Prostate gland (tissue), 2 donors: Measurements from ENCODE around the gene GPR84. TPM values are rescaled to one million over a fixed set of nuclear protein-coding genes. Genes with fewer than 3 reads are reported as not detected.

Experiments
- DNase-seq: peaks from one replicate; pipeline ENCODE4 v3.0.0-alpha.2; 2019; ENCODE audit warnings: low spot score
- H3K27ac ChIP-seq, 2 donors: fragments of 200-600 bp; sonication (generic); 2 replicates each; pipeline ENCODE4 v1.5.1; 2017 to 2019
- H3K27me3 ChIP-seq: fragments of 200-600 bp; sonication (generic); replicated peaks from 2 replicates; pipeline ENCODE4 v1.5.1; 2019; ENCODE audit not compliant: insufficient read depth
- H3K36me3 ChIP-seq, 2 donors: fragments of 200-600 bp; sonication (generic); 1 replicate in 1 of 2; 2 replicates in 1 of 2; pipeline versions ENCODE4 v1.5.1 to v1.8.1; 2017 to 2019
- H3K4me1 ChIP-seq: fragments of 200-600 bp; sonication (generic); replicated peaks from 2 replicates; pipeline ENCODE4 v1.5.1; 2019
- H3K4me3 ChIP-seq, 2 donors: fragments of 200-600 bp; sonication (generic); 2 replicates each; pipeline ENCODE4 v1.5.1; 2017 to 2019
- H3K9me3 ChIP-seq: fragments of 200-600 bp; sonication (generic); 2 replicates; pipeline ENCODE4 v1.5.1; 2017
- CTCF ChIP-seq, 4 experiments: fragments of 200-600 bp in 2 of 4; fragments of 450-650 bp in 2 of 4; sonication (generic) in 2 of 4; IDR thresholded peaks; 1 replicate in 3 of 4; 2 replicates in 1 of 4; pipeline ENCODE4 v1.5.1; 2016 to 2019; ENCODE audit warnings: antibody characterized with exemption in 4 of 4, mild to moderate bottlenecking in 2 of 4, moderate library complexity in 2 of 4
- POLR2A ChIP-seq: fragments of 450-650 bp; IDR thresholded peaks from one replicate; pipeline ENCODE4 v1.6.1; 2016; ENCODE audit warnings: antibody characterized with exemption, mild to moderate bottlenecking
- POLR2AphosphoS5 ChIP-seq: sonication (generic); formaldehyde crosslinking; IDR thresholded peaks from one replicate; pipeline ENCODE4 v1.6.1; 2017; ENCODE audit warnings: antibody characterized with exemption
- WGBS: methylation state at CpG from one replicate; pipeline ENCODE4 v1.1.5; 2018; 5-methylcytosine and 5-hydroxymethylcytosine counted together
- intact Hi-C: fragments of 100-400 bp; cut with DNase I; formaldehyde crosslinking; loops from one replicate; pipeline ENCODE4 v1.14.2; 2022
- total RNA-seq, 2 donors: library from RNA; depleted of rRNA; stranded (reverse); fragments of >200 nt; gene quantifications; one replicate each; pipeline ENCODE4 v1.1.0, GENCODE V29; 2016

GPR84 gene
- total RNA-seq, 2 donors from 2014 or later, result 0.97 TPM; not detected in 1

GRCh38 chr12:54404061-54405004, 40.0 kb upstream of the GPR84 start:
- DNase-seq, result no peak
- H3K4me3 ChIP-seq, result no peak overlapping the region
- H3K9me3 ChIP-seq, result no peaks in the 10 kb centered on the region
- intact Hi-C loops, result no loop called here
- no peaks in the 10 kb centered on the region for H3K27me3 ChIP-seq
- peaks cover 2 to 36% of the 10 kb centered on the region in 2 donors for H3K36me3 ChIP-seq
- WGBS, result 62% methylated on average over 11 of the region's 11 CpGs
- no peak overlapping the region for H3K27ac ChIP-seq
- peak; percentile 5 for TF ChIP-seq POLR2AphosphoS5
- no peak for TF ChIP-seq POLR2A
- TF ChIP-seq CTCF (IDR thresholded peaks at IDR 0.05), result peak; percentile 67 to 86 (median 82)
- H3K4me1 ChIP-seq, result no peaks in the 10 kb centered on the region

GRCh38 chr12:54401119-54401518, 36.8 kb upstream of the GPR84 start:
- H3K4me3 ChIP-seq, result no peak overlapping the region
- TF ChIP-seq POLR2AphosphoS5 (no peak), CTCF (IDR thresholded peaks at IDR 0.05) (no peak), POLR2A (no peak)
- H3K9me3 ChIP-seq, result no peaks in the 10 kb centered on the region
- no peaks in the 10 kb centered on the region for H3K27me3 ChIP-seq
- 95% methylated on average over 2 of the region's 2 CpGs for WGBS
- intact Hi-C loops, result loop anchor here (2.0 kb wide), 1 partner anchor 38 kb away; no protein-coding TSS in a partner anchor
- H3K36me3 ChIP-seq, result peaks cover 4 to 30% of the 10 kb centered on the region in 2 donors
- no peak for DNase-seq
- H3K27ac ChIP-seq, result no peak overlapping the region
- no peaks in the 10 kb centered on the region for H3K4me1 ChIP-seq

DNA sequence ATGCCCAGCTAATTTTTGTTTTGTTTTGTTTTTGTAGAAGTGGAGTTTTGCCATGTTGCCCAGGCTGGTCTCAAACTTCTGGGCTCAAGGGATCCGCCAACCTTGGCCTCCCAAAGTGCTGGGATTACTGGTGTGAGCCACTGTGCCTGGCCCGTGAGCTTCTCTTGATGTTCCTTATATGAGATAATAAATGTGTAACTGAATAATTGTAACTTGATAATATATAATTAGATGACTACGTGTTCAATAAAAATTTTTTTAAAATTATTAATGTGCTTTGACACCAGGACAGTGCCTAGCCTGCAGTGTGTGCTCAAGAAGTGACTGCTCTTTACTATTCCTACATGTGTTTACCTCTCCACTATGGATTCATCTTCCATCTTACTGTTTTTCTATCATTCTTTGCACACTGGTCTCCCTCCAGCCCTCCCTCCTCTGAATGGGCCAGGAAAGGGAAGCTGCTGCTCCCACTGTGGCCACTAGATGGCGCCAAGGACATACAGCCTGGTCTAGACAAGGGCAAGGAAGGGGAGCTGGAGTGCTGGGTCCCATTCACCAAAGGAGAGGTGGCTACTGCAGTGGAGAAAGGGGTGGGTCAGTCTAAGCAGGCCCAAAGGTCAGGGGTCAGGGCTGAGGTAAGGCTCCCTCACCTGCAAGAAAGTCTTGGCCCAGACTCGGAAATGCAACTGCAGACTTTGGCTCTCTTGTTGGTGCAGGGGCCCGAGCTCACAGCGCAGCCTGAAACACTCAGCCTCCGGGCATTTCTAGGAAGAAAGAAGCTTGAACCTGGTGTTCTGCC, 34.9 kb upstream of the GPR84 start:
- peak; percentile 70 for DNase-seq
- 71% methylated on average over 8 of the region's 8 CpGs for WGBS
- Histone ChIP-seq H3K4me3 (no peak overlapping the region), H3K9me3 (no peaks in the 10 kb centered on the region), H3K36me3 (peaks cover 4 to 24% of the 10 kb centered on the region in 2 donors), H3K4me1 (no peaks in the 10 kb centered on the region), H3K27ac (no peak overlapping the region), H3K27me3 (no peaks in the 10 kb centered on the region)
- intact Hi-C loops, result no loop called here
- TF ChIP-seq POLR2A, result no peak
- peak; percentile 86 to 97 (median 93) for TF ChIP-seq CTCF (IDR thresholded peaks at IDR 0.05)
- TF ChIP-seq POLR2AphosphoS5, result peak; percentile 69

GRCh38 chr12:54398218-54398617, 33.9 kb upstream of the GPR84 start:
- Histone ChIP-seq H3K4me3 (no peak overlapping the region), H3K27ac (no peak overlapping the region), H3K36me3 (peaks cover 4 to 16% of the 10 kb centered on the region in 2 donors), H3K27me3 (no peaks in the 10 kb centered on the region), H3K4me1 (no peaks in the 10 kb centered on the region), H3K9me3 (no peaks in the 10 kb centered on the region)
- WGBS, result 87% methylated on average over 2 of the region's 2 CpGs
- intact Hi-C loops, result no loop called here
- no peak for TF ChIP-seq POLR2AphosphoS5
- DNase-seq, result no peak

DNA sequence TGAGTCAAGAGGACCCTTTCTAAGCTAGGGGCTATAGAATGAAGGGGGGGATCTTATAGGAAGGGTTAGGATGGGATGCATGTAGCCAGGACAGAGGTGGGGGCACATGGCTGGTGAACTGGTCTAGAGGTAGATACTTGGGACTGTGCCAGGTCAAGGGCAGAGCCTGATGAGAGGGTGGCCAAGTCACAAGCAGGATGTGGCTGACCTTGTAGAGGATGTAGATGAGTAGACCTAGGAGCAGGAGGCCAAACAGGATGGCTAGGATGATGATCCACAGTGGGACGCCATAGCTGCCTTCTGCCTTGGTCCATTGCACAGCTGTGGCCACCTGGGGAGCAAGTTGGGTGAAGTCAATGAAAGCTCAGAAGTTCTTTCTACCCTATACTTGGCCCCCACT, 32.9 kb upstream of the GPR84 start:
- peaks cover 4 to 12% of the 10 kb centered on the region in 2 donors for H3K36me3 ChIP-seq
- WGBS, result 89% methylated on average over 1 of the region's 1 CpG
- DNase-seq, result no peak
- H3K27ac ChIP-seq, result no peak overlapping the region
- no peaks in the 10 kb centered on the region for H3K27me3 ChIP-seq
- no peaks in the 10 kb centered on the region for H3K4me1 ChIP-seq
- intact Hi-C loops, result no loop called here
- no peaks in the 10 kb centered on the region for H3K9me3 ChIP-seq
- no peak overlapping the region for H3K4me3 ChIP-seq
- TF ChIP-seq POLR2AphosphoS5 (no peak), POLR2A (no peak), CTCF (IDR thresholded peaks at IDR 0.05) (no peak)
